ENCODE results near the gene TAS2R14. TPM values are rescaled to one million over a fixed set of nuclear protein-coding genes. Genes with fewer than 3 reads are reported as not detected.

The TAS2R14 gene
- total RNA-seq, 1 donor from 2014 or later: 1.2 TPM

DNA sequence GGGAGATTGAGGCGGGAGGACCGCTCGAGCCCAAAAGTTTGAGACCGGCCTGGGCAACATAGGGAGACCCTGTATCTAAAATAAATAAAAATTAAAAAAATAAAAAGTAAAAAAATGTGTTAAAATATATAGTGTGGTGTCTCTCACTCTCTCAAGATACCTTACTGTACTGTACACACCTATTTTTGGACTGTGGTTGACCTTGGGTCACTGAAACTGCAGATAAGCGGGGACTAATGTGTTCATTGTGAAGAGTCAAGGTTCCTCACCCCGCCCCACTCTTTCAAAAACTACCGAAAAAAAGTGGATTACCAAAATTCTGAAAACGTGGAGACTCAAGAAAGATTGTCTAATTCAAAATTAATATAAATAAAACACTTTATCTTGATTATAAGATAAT, 28.7 kb downstream of the TAS2R14 start:
- TF ChIP-seq, protein P1, sequence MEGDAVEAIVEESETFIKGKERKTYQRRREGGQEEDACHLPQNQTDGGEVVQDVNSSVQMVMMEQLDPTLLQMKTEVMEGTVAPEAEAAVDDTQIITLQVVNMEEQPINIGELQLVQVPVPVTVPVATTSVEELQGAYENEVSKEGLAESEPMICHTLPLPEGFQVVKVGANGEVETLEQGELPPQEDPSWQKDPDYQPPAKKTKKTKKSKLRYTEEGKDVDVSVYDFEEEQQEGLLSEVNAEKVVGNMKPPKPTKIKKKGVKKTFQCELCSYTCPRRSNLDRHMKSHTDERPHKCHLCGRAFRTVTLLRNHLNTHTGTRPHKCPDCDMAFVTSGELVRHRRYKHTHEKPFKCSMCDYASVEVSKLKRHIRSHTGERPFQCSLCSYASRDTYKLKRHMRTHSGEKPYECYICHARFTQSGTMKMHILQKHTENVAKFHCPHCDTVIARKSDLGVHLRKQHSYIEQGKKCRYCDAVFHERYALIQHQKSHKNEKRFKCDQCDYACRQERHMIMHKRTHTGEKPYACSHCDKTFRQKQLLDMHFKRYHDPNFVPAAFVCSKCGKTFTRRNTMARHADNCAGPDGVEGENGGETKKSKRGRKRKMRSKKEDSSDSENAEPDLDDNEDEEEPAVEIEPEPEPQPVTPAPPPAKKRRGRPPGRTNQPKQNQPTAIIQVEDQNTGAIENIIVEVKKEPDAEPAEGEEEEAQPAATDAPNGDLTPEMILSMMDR (IDR thresholded peaks at IDR 0.05): no peak
- no peak for ATAC-seq
- Histone ChIP-seq H3K27ac (no peak overlapping the region), H3K4me3 (no peak overlapping the region), H3K9me3 (peaks cover 4% of the 10 kb centered on the region), H3K4me1 (no peaks in the 10 kb centered on the region), H3K27me3 (ENCODE audit: low read depth) (no peaks in the 10 kb centered on the region), H3K36me3 (no peaks in the 10 kb centered on the region)
- intact Hi-C loops (cut with DNase I): no loop called here
- DNase-seq: no peak

DNA sequence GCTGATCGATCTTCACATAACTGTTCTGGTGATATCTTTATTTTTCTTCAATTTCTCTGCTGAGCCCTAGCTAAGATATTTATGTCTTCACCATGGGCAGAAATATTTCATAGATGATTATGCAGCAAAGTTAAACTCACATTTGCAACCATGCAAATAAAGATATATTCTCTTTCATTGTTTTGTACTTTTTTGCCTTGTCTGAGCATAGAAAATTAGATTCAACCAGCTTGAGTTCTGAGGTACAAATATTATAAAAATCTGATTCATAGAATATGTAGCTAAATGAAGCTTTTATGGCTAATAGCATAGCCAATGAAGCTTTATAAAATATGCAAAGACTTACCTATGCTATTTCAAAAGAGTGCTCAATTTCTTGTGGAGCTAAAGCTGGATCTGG, 29.6 kb downstream of the TAS2R14 start, which contains the start of gene TAS2R13:
Gene TAS2R13 (minus strand): TSS at position 101 of the 400 bp plus-strand sequence. CDS start 264 bp downstream, outside the sequence.
- Histone ChIP-seq H3K9me3 (peaks cover 13% of the 10 kb centered on the region), H3K36me3 (no peaks in the 10 kb centered on the region), H3K27ac (no peak within 1 kb of the TSS), H3K4me3 (no peak within 1 kb of the TSS), H3K27me3 (ENCODE audit: low read depth) (no peaks in the 10 kb centered on the region), H3K4me1 (no peaks in the 10 kb centered on the region)
- no peak for DNase-seq
- TF ChIP-seq, protein P1 (IDR thresholded peaks at IDR 0.05): no peak
- intact Hi-C loops (cut with DNase I): no loop called here
- ATAC-seq: no peak

DNA sequence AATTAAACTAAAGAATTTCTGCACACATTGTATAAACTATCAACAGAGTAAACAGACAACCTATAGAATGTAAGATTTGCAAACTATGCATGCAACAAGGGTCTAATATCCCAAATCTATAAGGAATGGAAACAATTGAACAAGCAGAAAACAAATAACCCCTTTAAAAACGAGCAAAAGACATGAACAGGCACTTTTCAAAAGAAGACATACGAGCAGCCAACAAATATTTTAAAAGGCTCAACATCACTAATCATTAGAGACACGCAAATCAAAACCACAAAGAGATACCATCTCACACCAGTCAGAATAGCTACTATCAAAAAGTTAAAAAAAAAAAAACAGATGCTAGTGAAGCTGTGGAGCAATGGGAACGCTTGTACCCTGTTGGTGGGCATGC, 34.4 kb downstream of the TAS2R14 start:
- peaks cover 34% of the 10 kb centered on the region for H3K9me3 ChIP-seq
- no peaks in the 10 kb centered on the region for H3K27me3 ChIP-seq (ENCODE audit: low read depth)
- ATAC-seq: no peak
- H3K36me3 ChIP-seq: no peaks in the 10 kb centered on the region
- no peak overlapping the region for H3K27ac ChIP-seq
- TF ChIP-seq, protein P1 (IDR thresholded peaks at IDR 0.05): no peak
- no peaks in the 10 kb centered on the region for H3K4me1 ChIP-seq
- DNase-seq: no peak
- intact Hi-C loops (cut with DNase I): no loop called here
- no peak overlapping the region for H3K4me3 ChIP-seq

DNA sequence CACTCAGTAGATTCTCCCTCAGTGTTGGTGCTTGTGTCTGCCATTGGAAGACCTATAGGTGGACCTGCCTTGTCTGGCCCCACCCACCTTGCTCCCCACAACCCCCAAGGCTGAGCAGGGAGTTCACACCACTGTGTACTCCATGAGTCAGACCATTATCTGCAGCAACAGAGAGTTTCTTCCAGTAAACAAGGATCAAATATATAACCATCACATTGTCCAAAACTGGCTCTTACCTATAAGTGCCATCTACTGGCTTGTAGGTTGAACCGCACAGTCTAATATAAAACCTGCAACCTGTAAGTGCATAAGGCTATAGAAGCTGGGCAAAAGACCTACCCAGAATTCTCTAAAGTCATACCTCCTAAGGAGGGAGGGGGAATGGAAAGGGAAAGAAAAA, 37.6 kb downstream of the TAS2R14 start:
- Histone ChIP-seq H3K27ac (no peak overlapping the region), H3K4me1 (no peaks in the 10 kb centered on the region), H3K36me3 (no peaks in the 10 kb centered on the region), H3K27me3 (ENCODE audit: low read depth) (no peaks in the 10 kb centered on the region), H3K4me3 (no peak overlapping the region), H3K9me3 (peaks cover 34% of the 10 kb centered on the region)
- TF ChIP-seq, protein P1 (IDR thresholded peaks at IDR 0.05): no peak
- ATAC-seq (no peak), DNase-seq (no peak)
- intact Hi-C loops (cut with DNase I): no loop called here

DNA sequence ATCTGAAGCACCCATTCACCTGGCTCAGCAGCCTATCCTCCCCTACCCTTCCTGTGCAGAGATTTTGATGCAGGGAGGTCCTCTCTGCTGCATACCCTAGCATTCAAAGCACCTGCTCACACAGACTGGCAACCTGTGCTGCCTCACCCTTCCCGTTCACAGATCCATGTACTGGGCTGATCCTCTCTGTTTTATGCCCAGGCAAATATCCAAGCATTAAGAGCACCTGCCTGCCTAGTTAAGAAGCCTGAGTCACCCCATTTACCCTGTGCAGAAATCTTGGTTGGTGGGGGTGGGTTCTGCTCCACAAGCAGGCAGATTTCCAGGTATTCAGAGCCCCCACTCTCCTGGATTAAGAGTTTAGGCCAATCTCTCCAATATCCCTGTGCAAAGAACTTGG, 38.1 kb downstream of the TAS2R14 start:
- no peaks in the 10 kb centered on the region for H3K27me3 ChIP-seq (ENCODE audit: low read depth)
- DNase-seq (no peak), ATAC-seq (no peak)
- H3K4me3 ChIP-seq: no peak overlapping the region
- no peaks in the 10 kb centered on the region for H3K4me1 ChIP-seq
- peaks cover 34% of the 10 kb centered on the region for H3K9me3 ChIP-seq
- H3K36me3 ChIP-seq: no peaks in the 10 kb centered on the region
- TF ChIP-seq, protein P1 (IDR thresholded peaks at IDR 0.05): no peak
- intact Hi-C loops (cut with DNase I): no loop called here
- no peak overlapping the region for H3K27ac ChIP-seq

DNA sequence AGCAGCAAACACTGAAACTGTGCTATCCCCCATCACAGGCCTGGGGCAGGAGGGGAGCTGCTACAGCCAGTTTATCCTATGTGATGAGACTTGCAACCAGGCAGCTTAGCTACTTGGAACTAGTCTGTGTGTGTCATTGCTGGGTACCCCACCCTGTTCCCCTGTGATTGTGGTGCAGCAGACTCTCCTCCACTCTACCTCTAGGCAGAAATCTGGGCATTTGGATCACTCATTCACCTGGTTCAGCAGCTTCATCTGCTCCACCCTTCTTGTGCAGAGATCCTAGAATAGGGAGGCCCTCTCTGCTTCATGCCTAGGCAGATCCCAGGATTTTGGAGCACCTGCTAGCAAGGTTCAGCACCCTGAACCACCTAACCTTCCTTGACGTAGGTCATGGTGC, 38.5 kb downstream of the TAS2R14 start:
- H3K4me3 ChIP-seq: no peak overlapping the region
- no peaks in the 10 kb centered on the region for H3K4me1 ChIP-seq
- TF ChIP-seq, protein P1 (IDR thresholded peaks at IDR 0.05): no peak
- DNase-seq (no peak), ATAC-seq (no peak)
- no peaks in the 10 kb centered on the region for H3K27me3 ChIP-seq (ENCODE audit: low read depth)
- H3K27ac ChIP-seq: no peak overlapping the region
- intact Hi-C loops (cut with DNase I): no loop called here
- no peaks in the 10 kb centered on the region for H3K36me3 ChIP-seq
- peaks cover 32% of the 10 kb centered on the region for H3K9me3 ChIP-seq
